Measurements from ENCODE around the gene YTHDC2. TPM values are rescaled to one million over a fixed set of nuclear protein-coding genes. Genes with fewer than 3 reads are reported as not detected.
"Not testable (repeated sequence)": the region's sequence is repeated elsewhere in the genome, so short reads cannot be mapped to it uniquely, and the experiment has no call there.

YTHDC2 gene
- polyA plus RNA-seq, 6 donors from 2014 or later: 8.1 to 20.0 (median 15.0) TPM

GRCh38 chr5:113581388-113581787, 67.9 kb downstream of the YTHDC2 start:
- H3K36me3 Mint-ChIP-seq: peaks cover 12 to 16% of the 10 kb centered on the region in 2 donors

GRCh38 chr5:113598150-113598549, 84.7 kb downstream of the YTHDC2 start:
- DNase-seq (no peak), ATAC-seq (ENCODE audit: low read depth in 2 of 2) (no peak)
- Mint-ChIP-seq H3K36me3 (peaks cover 12 to 15% of the 10 kb centered on the region in 2 donors), H3K9me3 (no peaks in the 10 kb centered on the region), H3K27ac (no peak overlapping the region), H3K4me1 (no peaks in the 10 kb centered on the region), H3K27me3 (no peaks in the 10 kb centered on the region), H3K4me3 (no peak overlapping the region)

More at GRCh38 chr5:113581388-113581787, 67.9 kb downstream of the YTHDC2 start:
- DNase-seq (no peak), ATAC-seq (ENCODE audit: low read depth in 2 of 2) (no peak)
- H3K27me3 Mint-ChIP-seq: no peaks in the 10 kb centered on the region
- no peaks in the 10 kb centered on the region for H3K9me3 Mint-ChIP-seq
- peak overlapping the region in 1 of 6 donors; percentile 20 for H3K27ac Mint-ChIP-seq
- H3K4me1 Mint-ChIP-seq: no peaks in the 10 kb centered on the region
- H3K4me3 Mint-ChIP-seq: no peak overlapping the region

GRCh38 chr5:113598926-113599325, 85.4 kb downstream of the YTHDC2 start:
- Mint-ChIP-seq H3K9me3 (no peaks in the 10 kb centered on the region), H3K4me1 (no peaks in the 10 kb centered on the region), H3K27ac (no peak overlapping the region), H3K36me3 (peaks cover 6 to 7% of the 10 kb centered on the region in 2 donors), H3K27me3 (no peaks in the 10 kb centered on the region), H3K4me3 (no peak overlapping the region)
- ATAC-seq (ENCODE audit: low read depth in 2 of 2): no peak
- DNase-seq: no peak

- Mint-ChIP-seq H3K27ac (no peak overlapping the region), H3K4me1 (no peaks in the 10 kb centered on the region), H3K27me3 (peaks cover 0 to 6% (median 0%) of the 10 kb centered on the region in 3 donors), H3K9me3 (no peaks in the 10 kb centered on the region), H3K36me3 (no peaks in the 10 kb centered on the region), H3K4me3 (no peak overlapping the region)
- DNase-seq (no peak), ATAC-seq (ENCODE audit: low read depth in 2 of 2) (no peak)
Observed at GRCh38 chr5:113600255-113600905, 86.9 kb downstream of the YTHDC2 start.

GRCh38 chr5:113601423-113601822, 87.9 kb downstream of the YTHDC2 start:
- ATAC-seq (ENCODE audit: low read depth in 2 of 2): no peak
- Mint-ChIP-seq H3K36me3 (no peaks in the 10 kb centered on the region), H3K4me1 (no peaks in the 10 kb centered on the region)

GRCh38 chr5:113603246-113603645, 89.8 kb downstream of the YTHDC2 start:
- H3K4me3 Mint-ChIP-seq; H3K9me3 Mint-ChIP-seq; H3K27ac Mint-ChIP-seq; H3K36me3 Mint-ChIP-seq; H3K4me1 Mint-ChIP-seq; DNase-seq; ATAC-seq (ENCODE audit: low read depth in 2 of 2): not testable (repeated sequence)
- peaks cover 11 to 19% (median 13%) of the 10 kb centered on the region in 3 donors for H3K27me3 Mint-ChIP-seq

More at GRCh38 chr5:113601423-113601822, 87.9 kb downstream of the YTHDC2 start:
- Mint-ChIP-seq H3K4me3 (peak overlapping the region in 1 of 8 donors; percentile 34), H3K9me3 (peaks cover 0 to 2% (median 0%) of the 10 kb centered on the region in 7 donors), H3K27ac (peak overlapping the region in 1 of 6 donors; percentile 14), H3K27me3 (peaks cover 5 to 8% (median 6%) of the 10 kb centered on the region in 3 donors)
- DNase-seq: no peak

GRCh38 chr5:113606298-113607134, 93.0 kb downstream of the YTHDC2 start:
- Mint-ChIP-seq H3K27me3 (peaks cover 19 to 21% (median 20%) of the 10 kb centered on the region in 3 donors), H3K4me3 (no peak overlapping the region), H3K36me3 (no peaks in the 10 kb centered on the region), H3K4me1 (no peaks in the 10 kb centered on the region), H3K27ac (no peak overlapping the region), H3K9me3 (peaks cover 0 to 5% (median 0%) of the 10 kb centered on the region in 7 donors)
- DNase-seq (peak; percentile 42), ATAC-seq (ENCODE audit: low read depth in 2 of 2) (peak; percentile 54 to 63)

- no peak overlapping the region for H3K27ac Mint-ChIP-seq
- ATAC-seq (ENCODE audit: low read depth in 2 of 2) (no peak), DNase-seq (no peak)
- no peaks in the 10 kb centered on the region for H3K36me3 Mint-ChIP-seq
- H3K27me3 Mint-ChIP-seq: peaks cover 20 to 26% (median 20%) of the 10 kb centered on the region in 3 donors
- no peak overlapping the region for H3K4me3 Mint-ChIP-seq
- no peaks in the 10 kb centered on the region for H3K4me1 Mint-ChIP-seq
- H3K9me3 Mint-ChIP-seq: peaks cover 0 to 5% (median 0%) of the 10 kb centered on the region in 7 donors
Observed at GRCh38 chr5:113607361-113607760, 93.9 kb downstream of the YTHDC2 start.

- Mint-ChIP-seq H3K27ac (peak overlapping the region in 1 of 6 donors; percentile 50), H3K9me3 (peaks cover 0 to 5% (median 0%) of the 10 kb centered on the region in 7 donors), H3K36me3 (no peaks in the 10 kb centered on the region), H3K27me3 (peaks cover 26 to 28% (median 27%) of the 10 kb centered on the region in 3 donors), H3K4me1 (no peaks in the 10 kb centered on the region), H3K4me3 (no peak overlapping the region)
- no peak for ATAC-seq (ENCODE audit: low read depth in 2 of 2)
- DNase-seq: no peak
Observed at GRCh38 chr5:113608113-113608596, 94.7 kb downstream of the YTHDC2 start.

- Mint-ChIP-seq H3K4me3 (no peak overlapping the region), H3K4me1 (no peaks in the 10 kb centered on the region)
Observed at GRCh38 chr5:113612060-113612496, 98.6 kb downstream of the YTHDC2 start.

GRCh38 chr5:113614191-113614590, 100.7 kb downstream of the YTHDC2 start:
- peaks cover 0 to 6% (median 0%) of the 10 kb centered on the region in 7 donors for H3K9me3 Mint-ChIP-seq
- H3K4me3 Mint-ChIP-seq: no peak overlapping the region
- H3K4me1 Mint-ChIP-seq: no peaks in the 10 kb centered on the region
- no peak for DNase-seq
- no peaks in the 10 kb centered on the region for H3K36me3 Mint-ChIP-seq
- ATAC-seq (ENCODE audit: low read depth in 2 of 2): no peak
- H3K27ac Mint-ChIP-seq: no peak overlapping the region
- peaks cover 18 to 33% (median 30%) of the 10 kb centered on the region in 3 donors for H3K27me3 Mint-ChIP-seq

More at GRCh38 chr5:113612060-113612496, 98.6 kb downstream of the YTHDC2 start:
- Mint-ChIP-seq H3K27me3 (peaks cover 27 to 34% (median 30%) of the 10 kb centered on the region in 3 donors), H3K36me3 (no peaks in the 10 kb centered on the region), H3K27ac (peak overlapping the region in 1 of 6 donors; percentile 65), H3K9me3 (no peaks in the 10 kb centered on the region)
- DNase-seq (peak; percentile 36), ATAC-seq (ENCODE audit: low read depth in 2 of 2) (peak in 1 of 2 donors; percentile 61)

- Mint-ChIP-seq H3K27ac (no peak overlapping the region), H3K9me3 (peaks cover 0 to 12% (median 2%) of the 10 kb centered on the region in 7 donors), H3K4me3 (no peak overlapping the region), H3K4me1 (no peaks in the 10 kb centered on the region), H3K27me3 (peaks cover 18 to 25% (median 22%) of the 10 kb centered on the region in 3 donors), H3K36me3 (no peaks in the 10 kb centered on the region)
- ATAC-seq (ENCODE audit: low read depth in 2 of 2): no peak
- DNase-seq: no peak
Observed at GRCh38 chr5:113615708-113616107, 102.2 kb downstream of the YTHDC2 start.

GRCh38 chr5:113617191-113617796, 103.8 kb downstream of the YTHDC2 start:
- Mint-ChIP-seq H3K4me1 (no peaks in the 10 kb centered on the region), H3K27ac (no peak overlapping the region), H3K9me3 (peaks cover 0 to 12% (median 2%) of the 10 kb centered on the region in 7 donors), H3K27me3 (peaks cover 18 to 25% (median 25%) of the 10 kb centered on the region in 3 donors), H3K4me3 (no peak overlapping the region), H3K36me3 (no peaks in the 10 kb centered on the region)
- ATAC-seq (ENCODE audit: low read depth in 2 of 2) (no peak), DNase-seq (no peak)

Measured in naive B cell (primary cell).